Vagina (tissue), 2 donors: ENCODE results near the gene CERKL. TPM values are rescaled to one million over a fixed set of nuclear protein-coding genes. Genes with fewer than 3 reads are reported as not detected.

Experiments
- DNase-seq, 2 donors: peaks; one replicate each; pipeline ENCODE4 v3.0.0-alpha.2; 2017; ENCODE audit errors: extremely low spot score in 2 of 2
- H3K27ac ChIP-seq: fragments of 200-600 bp; sonication (generic); one replicate; pipeline ENCODE4 v1.5.1; 2019
- H3K27me3 ChIP-seq: fragments of 200-600 bp; sonication (generic); one replicate; pipeline ENCODE4 v1.5.1; 2019
- H3K36me3 ChIP-seq, 2 donors: fragments of 200-600 bp; sonication (generic); one replicate each; pipeline ENCODE4 v1.5.1; 2017 to 2019
- H3K4me1 ChIP-seq: fragments of 200-600 bp; sonication (generic); one replicate; pipeline ENCODE4 v1.5.1; 2019
- H3K4me3 ChIP-seq, 2 donors: fragments of 200-600 bp; sonication (generic); 1 replicate in 1 of 2; 2 replicates in 1 of 2; pipeline ENCODE4 v1.5.1; 2016 to 2019
- H3K9me3 ChIP-seq: fragments of 200-600 bp; sonication (generic); one replicate; pipeline ENCODE4 v1.5.1; 2019
- CTCF ChIP-seq, 3 experiments: fragments of 450-650 bp in 2 of 3; fragments of 200-600 bp in 1 of 3; sonication (generic) in 1 of 3; IDR thresholded peaks; one replicate each; pipeline ENCODE4 v1.5.1; 2017 to 2019; ENCODE audit warnings: antibody characterized with exemption in 3 of 3, mild to moderate bottlenecking in 2 of 3, moderate library complexity in 2 of 3
- POLR2A ChIP-seq, 2 donors: fragments of 450-650 bp; IDR thresholded peaks; one replicate each; pipeline ENCODE4 v1.6.1; 2017; ENCODE audit warnings: antibody characterized with exemption in 2 of 2, mild to moderate bottlenecking in 2 of 2, moderate library complexity in 2 of 2
- POLR2AphosphoS5 ChIP-seq, 2 donors: sonication (generic); formaldehyde crosslinking; IDR thresholded peaks; one replicate each; pipeline ENCODE4 v1.9.0; 2017; ENCODE audit warnings: antibody characterized with exemption in 2 of 2, mild to moderate bottlenecking in 2 of 2, low read depth in 1 of 2; ENCODE audit not compliant: insufficient read depth in 1 of 2
- intact Hi-C: fragments of 100-400 bp; cut with DNase I; formaldehyde crosslinking; loops from one replicate; pipeline ENCODE4 v1.15.1; 2023
- total RNA-seq: library from RNA; depleted of rRNA; stranded (reverse); fragments of >200 nt; gene quantifications from one replicate; pipeline ENCODE4 v1.2.3, GENCODE V29; 2016

Gene CERKL
- total RNA-seq, 1 donor from 2014 or later = not detected

- intact Hi-C loops = no loop called here
- Histone ChIP-seq H3K9me3 (no peaks in the 10 kb centered on the region), H3K4me1 (no peaks in the 10 kb centered on the region), H3K27ac (no peak overlapping the region), H3K27me3 (no peaks in the 10 kb centered on the region), H3K4me3 (no peak overlapping the region), H3K36me3 (no peaks in the 10 kb centered on the region)
- DNase-seq = no peak
- TF ChIP-seq CTCF (IDR thresholded peaks at IDR 0.05) (no peak), POLR2A (IDR thresholded peaks at IDR 0.05) (no peak), POLR2AphosphoS5 (IDR thresholded peaks at IDR 0.05; ENCODE audit: insufficient read depth in 1 of 2, low read depth in 1 of 2) (no peak)
Observed at GRCh38 chr2:181614874-181615638, 41.8 kb downstream of the CERKL start.

DNA sequence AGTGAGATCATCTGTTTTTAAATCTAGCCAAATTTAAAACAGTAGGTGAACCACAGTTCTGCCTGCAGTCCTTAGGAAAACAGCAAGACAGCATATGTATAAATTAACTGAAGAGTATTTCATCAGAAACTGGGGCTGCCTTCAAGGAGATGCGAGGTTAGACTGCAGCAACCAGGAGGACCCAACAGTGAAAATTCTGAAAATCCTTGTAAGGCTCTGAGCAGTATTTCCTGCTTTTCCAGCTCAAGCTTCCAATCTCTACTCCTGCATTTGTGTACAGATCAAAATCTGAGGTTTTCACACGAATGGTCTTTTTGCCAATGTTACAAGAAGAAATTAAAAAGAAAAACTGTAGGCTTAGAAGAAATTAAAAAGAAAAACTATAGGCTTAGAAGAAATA lies 43.7 kb downstream of the CERKL start:
- intact Hi-C loops = no loop called here
- TF ChIP-seq CTCF (IDR thresholded peaks at IDR 0.05) (no peak), POLR2AphosphoS5 (IDR thresholded peaks at IDR 0.05; ENCODE audit: insufficient read depth in 1 of 2, low read depth in 1 of 2) (no peak), POLR2A (IDR thresholded peaks at IDR 0.05) (no peak)
- H3K4me3 ChIP-seq = no peak overlapping the region
- H3K27ac ChIP-seq = no peak overlapping the region
- DNase-seq = no peak
- no peaks in the 10 kb centered on the region for H3K36me3 ChIP-seq
- H3K9me3 ChIP-seq = no peaks in the 10 kb centered on the region
- H3K27me3 ChIP-seq = no peaks in the 10 kb centered on the region
- H3K4me1 ChIP-seq = no peaks in the 10 kb centered on the region

DNA sequence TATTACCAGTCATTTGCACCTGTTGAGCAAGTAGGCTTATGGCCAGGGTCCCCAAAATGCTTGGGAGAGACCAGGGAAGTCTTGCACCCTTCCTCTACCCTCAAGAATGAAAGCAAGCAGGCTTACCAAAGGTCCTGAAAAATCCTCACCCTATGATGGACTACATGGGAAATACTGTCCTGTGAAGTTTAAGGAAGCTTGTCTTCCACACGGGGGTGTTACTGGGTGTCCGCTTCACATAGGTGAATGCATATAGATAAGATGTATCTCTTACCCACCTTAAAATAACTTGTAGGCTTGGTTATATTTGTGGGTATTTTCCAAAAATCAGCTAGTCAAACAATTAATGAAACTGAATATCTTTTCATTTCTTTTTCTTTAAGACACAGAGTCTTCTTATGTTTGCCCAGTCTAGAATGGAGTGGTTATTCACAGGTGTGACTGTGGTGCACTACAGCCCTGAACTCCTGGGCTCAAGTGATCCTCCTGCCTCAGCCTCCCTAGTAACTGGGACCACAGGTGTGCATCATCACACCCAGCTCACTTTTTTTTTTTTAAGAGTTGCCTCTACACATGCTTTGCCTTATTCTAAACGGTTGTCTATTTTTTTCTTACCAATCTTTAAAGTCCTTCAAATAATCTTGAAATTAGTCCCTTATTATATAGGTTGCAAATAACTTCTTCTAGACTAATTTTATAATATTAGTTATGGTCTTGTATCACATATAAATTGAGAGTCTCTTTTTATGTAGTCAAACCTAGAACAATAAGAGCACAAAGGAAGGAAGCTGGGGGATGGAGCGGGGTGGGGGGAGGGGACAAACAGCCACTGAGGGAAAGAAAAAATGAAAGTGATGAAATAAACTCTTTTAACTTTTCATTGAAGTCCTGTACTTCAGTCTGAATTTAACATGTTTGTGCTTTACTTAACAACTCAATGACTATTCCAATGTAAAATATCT lies 49.0 kb downstream of the CERKL start:
- H3K27ac ChIP-seq = no peak overlapping the region
- H3K36me3 ChIP-seq = no peaks in the 10 kb centered on the region
- TF ChIP-seq POLR2AphosphoS5 (IDR thresholded peaks at IDR 0.05; ENCODE audit: insufficient read depth in 1 of 2, low read depth in 1 of 2) = no peak
- no peak for TF ChIP-seq CTCF (IDR thresholded peaks at IDR 0.05)
- TF ChIP-seq POLR2A (IDR thresholded peaks at IDR 0.05) = no peak
- no peak for DNase-seq
- no peak overlapping the region for H3K4me3 ChIP-seq
- intact Hi-C loops = no loop called here
- no peaks in the 10 kb centered on the region for H3K27me3 ChIP-seq
- no peaks in the 10 kb centered on the region for H3K9me3 ChIP-seq
- no peaks in the 10 kb centered on the region for H3K4me1 ChIP-seq

GRCh38 chr2:181605889-181606837 lies 50.7 kb downstream of the CERKL start:
- H3K9me3 ChIP-seq = no peaks in the 10 kb centered on the region
- no peak for DNase-seq
- no peak overlapping the region for H3K4me3 ChIP-seq
- intact Hi-C loops = no loop called here
- H3K27me3 ChIP-seq = no peaks in the 10 kb centered on the region
- TF ChIP-seq POLR2AphosphoS5 (IDR thresholded peaks at IDR 0.05; ENCODE audit: insufficient read depth in 1 of 2, low read depth in 1 of 2) = no peak
- no peak for TF ChIP-seq CTCF (IDR thresholded peaks at IDR 0.05)
- no peak for TF ChIP-seq POLR2A (IDR thresholded peaks at IDR 0.05)
- H3K36me3 ChIP-seq = no peaks in the 10 kb centered on the region
- no peaks in the 10 kb centered on the region for H3K4me1 ChIP-seq
- H3K27ac ChIP-seq = no peak overlapping the region
